Measurements from ENCODE around the gene RAD21L1.

DNA sequence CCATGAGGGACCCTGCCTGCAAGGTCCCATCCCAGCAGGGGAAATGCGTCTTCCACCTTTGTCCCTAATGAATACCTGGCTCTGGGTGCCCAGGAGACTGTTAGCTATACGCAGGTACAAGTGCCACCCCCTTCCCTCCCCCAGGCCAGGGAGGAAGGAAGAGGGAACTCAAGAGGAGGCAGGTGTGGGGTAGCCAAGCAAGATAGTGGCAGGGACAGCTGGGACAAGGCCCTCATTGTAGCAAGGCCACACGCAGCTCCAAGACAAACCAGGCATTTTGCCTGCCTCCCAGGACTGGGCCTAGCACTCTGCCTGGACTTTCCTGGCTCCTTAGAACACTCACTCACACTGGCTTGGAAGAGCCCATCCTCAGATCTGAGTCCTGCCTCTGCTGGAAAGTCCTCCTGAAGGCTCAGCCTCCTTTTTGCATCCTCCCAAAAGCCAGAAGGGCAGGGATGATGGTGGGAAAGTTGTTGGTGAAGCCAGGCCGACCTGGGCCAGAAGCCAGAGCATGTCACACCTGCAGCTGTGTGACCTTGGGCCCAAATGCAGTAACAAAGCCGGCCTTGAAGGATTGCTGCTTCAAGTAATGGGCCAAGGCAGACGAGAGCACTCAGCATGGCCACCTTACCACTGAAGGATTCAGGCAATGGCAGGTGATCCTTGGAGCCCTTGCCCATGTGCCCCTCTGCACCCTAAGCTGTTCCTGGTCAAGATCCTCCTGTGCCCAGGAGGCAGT, 68.0 kb downstream of the RAD21L1 start:
- TF ChIP-seq, protein P1, sequence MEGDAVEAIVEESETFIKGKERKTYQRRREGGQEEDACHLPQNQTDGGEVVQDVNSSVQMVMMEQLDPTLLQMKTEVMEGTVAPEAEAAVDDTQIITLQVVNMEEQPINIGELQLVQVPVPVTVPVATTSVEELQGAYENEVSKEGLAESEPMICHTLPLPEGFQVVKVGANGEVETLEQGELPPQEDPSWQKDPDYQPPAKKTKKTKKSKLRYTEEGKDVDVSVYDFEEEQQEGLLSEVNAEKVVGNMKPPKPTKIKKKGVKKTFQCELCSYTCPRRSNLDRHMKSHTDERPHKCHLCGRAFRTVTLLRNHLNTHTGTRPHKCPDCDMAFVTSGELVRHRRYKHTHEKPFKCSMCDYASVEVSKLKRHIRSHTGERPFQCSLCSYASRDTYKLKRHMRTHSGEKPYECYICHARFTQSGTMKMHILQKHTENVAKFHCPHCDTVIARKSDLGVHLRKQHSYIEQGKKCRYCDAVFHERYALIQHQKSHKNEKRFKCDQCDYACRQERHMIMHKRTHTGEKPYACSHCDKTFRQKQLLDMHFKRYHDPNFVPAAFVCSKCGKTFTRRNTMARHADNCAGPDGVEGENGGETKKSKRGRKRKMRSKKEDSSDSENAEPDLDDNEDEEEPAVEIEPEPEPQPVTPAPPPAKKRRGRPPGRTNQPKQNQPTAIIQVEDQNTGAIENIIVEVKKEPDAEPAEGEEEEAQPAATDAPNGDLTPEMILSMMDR (conservative IDR thresholded peaks at IDR 0.05 in 1 of 2, IDR thresholded peaks at IDR 0.05 in 1 of 2; ENCODE audit: extremely low read depth in 1 of 2, insufficient read depth in 1 of 2, low read depth in 1 of 2, low read length in 2 of 2): no peak
- TF ChIP-seq EZH2 (IDR thresholded peaks at IDR 0.05; ENCODE audit: borderline replicate concordance, low read length): no peak

All from mammary epithelial cell (primary cell).